CD14-positive monocyte (primary cell): ENCODE measurements around the gene KDM3A. TPM values are rescaled to one million over a fixed set of nuclear protein-coding genes. Genes with fewer than 3 reads are reported as not detected.

Experiments used
- DNase-seq, 3 donors: peaks; one replicate each; pipeline ENCODE4 v3.0.0-alpha.2; 2011 to 2022
- H2AFZ ChIP-seq: 2 replicates; pipeline ENCODE4 v1.6.0; 2012; ENCODE audit warnings: mild to moderate bottlenecking, low read depth, low read length, inconsistent platforms; ENCODE audit not compliant: insufficient read depth, poor library complexity, severe bottlenecking
- H3K27ac ChIP-seq, 2 donors: 1 replicate in 1 of 2; 2 replicates in 1 of 2; pipeline ENCODE4 v1.5.1; 2012 to 2013; ENCODE audit warnings: low read length in 2 of 2, control low read depth in 1 of 2, inconsistent platforms in 1 of 2, low read depth in 1 of 2, mild to moderate bottlenecking in 1 of 2
- H3K27me3 ChIP-seq, 2 donors: one replicate each; pipeline versions ENCODE4 v1.6.0 to v1.6.1; 2011 to 2013; ENCODE audit warnings: low read length in 2 of 2; ENCODE audit not compliant: control insufficient read depth in 2 of 2, insufficient read depth in 2 of 2
- H3K36me3 ChIP-seq, 2 donors: replicated peaks in 1 of 2; 1 replicate in 1 of 2; 2 replicates in 1 of 2; pipeline versions ENCODE4 v1.5.1 to v1.6.1; 2012 to 2013; ENCODE audit warnings: low read length in 2 of 2, control low read depth in 1 of 2, inconsistent platforms in 1 of 2, mild to moderate bottlenecking in 1 of 2; ENCODE audit not compliant: insufficient read depth in 2 of 2, control insufficient read depth in 1 of 2
- H3K4me1 ChIP-seq, 2 donors: 1 replicate in 1 of 2; 2 replicates in 1 of 2; pipeline versions ENCODE4 v1.5.1 to v1.6.1; 2012 to 2013; ENCODE audit warnings: low read length in 2 of 2, control low read depth in 1 of 2, inconsistent platforms in 1 of 2, mild to moderate bottlenecking in 1 of 2, moderate library complexity in 1 of 2; ENCODE audit not compliant: insufficient read depth in 2 of 2, control insufficient read depth in 1 of 2
- H3K4me2 ChIP-seq: replicated peaks from 2 replicates; pipeline ENCODE3; 2012; ENCODE audit warnings: low read length, moderate library complexity, mild to moderate bottlenecking; ENCODE audit not compliant: poor library complexity, severe bottlenecking; ENCODE audit errors: extremely low read depth
- H3K4me3 ChIP-seq, 3 experiments: fragments of 200-600 bp in 1 of 3; sonication (generic) in 1 of 3; replicated peaks in 1 of 3; 1 replicate in 2 of 3; 2 replicates in 1 of 3; pipeline ENCODE4 v1.5.1; 2011 to 2013; ENCODE audit warnings: low read length in 3 of 3, mild to moderate bottlenecking in 3 of 3, control low read depth in 2 of 3, low read depth in 2 of 3, inconsistent platforms in 1 of 3, moderate library complexity in 1 of 3
- H3K79me2 ChIP-seq: 2 replicates; pipeline ENCODE4 v1.6.0; 2012; ENCODE audit warnings: mild to moderate bottlenecking, control low read depth, inconsistent platforms, low read length, moderate library complexity; ENCODE audit not compliant: insufficient read depth
- H3K9ac ChIP-seq: 2 replicates; pipeline ENCODE4 v1.6.0; 2017; ENCODE audit warnings: low read length, mild to moderate bottlenecking; ENCODE audit not compliant: insufficient read depth, poor library complexity, severe bottlenecking
- H3K9me3 ChIP-seq, 2 donors: replicated peaks in 1 of 2; 1 replicate in 1 of 2; 2 replicates in 1 of 2; pipeline versions ENCODE4 v1.5.1 to v1.6.1; 2012 to 2013; ENCODE audit warnings: low read length in 2 of 2, control low read depth in 1 of 2; ENCODE audit not compliant: control insufficient read depth in 1 of 2, insufficient read depth in 1 of 2
- H4K20me1 ChIP-seq: 2 replicates; pipeline ENCODE4 v1.6.0; 2012; ENCODE audit warnings: mild to moderate bottlenecking, low read length, control low read depth, moderate library complexity; ENCODE audit not compliant: insufficient read depth
- H3K27ac Mint-ChIP-seq, 7 donors: one replicate each; pipeline ENCODE4 v1.8.0; 2020; ENCODE audit warnings: mild to moderate bottlenecking in 7 of 7, mixed read lengths in 7 of 7, moderate library complexity in 6 of 7, inconsistent platforms in 2 of 7
- H3K27me3 Mint-ChIP-seq, 3 donors: one replicate each; pipeline ENCODE4 v1.8.0; 2021 to 2022; ENCODE audit warnings: low read depth in 3 of 3, mild to moderate bottlenecking in 3 of 3, mixed read lengths in 3 of 3, moderate library complexity in 3 of 3, inconsistent platforms in 1 of 3
- H3K36me3 Mint-ChIP-seq, 2 donors: one replicate each; pipeline ENCODE4 v1.8.0; 2020; ENCODE audit warnings: mixed read lengths in 2 of 2, inconsistent platforms in 1 of 2, mild to moderate bottlenecking in 1 of 2
- H3K4me1 Mint-ChIP-seq: one replicate; pipeline ENCODE4 v1.8.0; 2020; ENCODE audit warnings: mild to moderate bottlenecking, mixed read lengths
- H3K4me3 Mint-ChIP-seq, 2 donors: one replicate each; pipeline ENCODE4 v1.8.0; 2020; ENCODE audit warnings: mild to moderate bottlenecking in 2 of 2, mixed read lengths in 2 of 2, moderate library complexity in 1 of 2
- H3K9me3 Mint-ChIP-seq, 7 donors: one replicate each; pipeline ENCODE4 v1.8.0; 2020 to 2022; ENCODE audit warnings: mixed read lengths in 7 of 7, mild to moderate bottlenecking in 6 of 7, moderate library complexity in 6 of 7, inconsistent platforms in 2 of 7
- CTCF ChIP-seq: fragments of 200-600 bp; IDR thresholded peaks from one replicate; pipeline ENCODE4 v1.8.0; 2022; ENCODE audit warnings: antibody characterized with exemption, mild to moderate bottlenecking
- WGBS: methylation state at CpG from one replicate; pipeline ENCODE4 v1.1.5; 2013; ENCODE audit warnings: missing lambda C conversion rate; ENCODE audit not compliant: insufficient coverage; 5-methylcytosine and 5-hydroxymethylcytosine counted together
- intact Hi-C, 2 donors: fragments of 100-400 bp; cut with micrococcal nuclease; formaldehyde crosslinking; loops; one replicate each; pipeline versions ENCODE4 v1.15.0 to v1.15.1; 2023
- polyA plus RNA-seq, 3 donors: library from polyadenylated mRNA; depleted of rRNA in 1 of 3; unstranded in 2 of 3; stranded (reverse) in 1 of 3; fragments of 300-500 nt in 2 of 3; fragments of >200 nt in 1 of 3; fragmentation: Illumina TruSeq in 2 of 3; gene quantifications; 1 replicate in 2 of 3; 2 replicates in 1 of 3; pipeline ENCODE4 v1.2.3, GENCODE V29; 2012 to 2021

KDM3A gene
- polyA plus RNA-seq, 3 donors: 3.3 to 21.2 (median 7.4) TPM

DNA sequence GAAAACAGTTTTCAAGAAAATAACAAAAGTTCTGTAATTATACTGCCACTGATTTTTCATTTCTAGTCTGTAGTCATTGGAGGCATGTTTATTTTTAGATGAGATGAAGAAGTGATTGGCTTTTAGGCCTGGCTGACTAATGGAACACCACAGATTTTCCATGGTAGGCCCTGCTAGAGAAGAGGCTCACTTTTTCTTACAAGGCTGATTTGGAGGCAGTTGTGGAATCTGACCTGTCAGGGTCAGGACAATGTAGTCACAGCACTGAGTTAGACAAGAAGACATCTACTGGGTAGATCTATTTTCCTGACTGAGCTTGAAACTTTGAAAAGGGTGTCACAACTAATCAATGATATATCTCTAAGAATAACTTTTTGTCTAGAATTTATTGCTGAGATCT is 43.9 kb downstream of the KDM3A start:
- no peaks in the 10 kb centered on the region for H3K79me2 ChIP-seq
- H3K4me3 Mint-ChIP-seq: no peak overlapping the region
- H3K36me3 Mint-ChIP-seq: peaks cover 92 to 97% of the 10 kb centered on the region in 2 donors
- H3K9me3 Mint-ChIP-seq: no peaks in the 10 kb centered on the region
- H4K20me1 ChIP-seq: no peaks in the 10 kb centered on the region
- no peaks in the 10 kb centered on the region for H3K4me1 Mint-ChIP-seq
- H3K36me3 ChIP-seq: peaks cover 97 to 100% of the 10 kb centered on the region in 2 donors
- H3K4me3 ChIP-seq: no peak overlapping the region
- intact Hi-C loops: no loop called here
- no peak overlapping the region for H2AFZ ChIP-seq
- H3K27ac Mint-ChIP-seq: no peak overlapping the region
- no peak overlapping the region for H3K4me2 ChIP-seq
- H3K27me3 Mint-ChIP-seq: no peaks in the 10 kb centered on the region
- no peaks in the 10 kb centered on the region for H3K4me1 ChIP-seq
- TF ChIP-seq CTCF: no peak
- H3K9ac ChIP-seq: no peak overlapping the region
- DNase-seq: no peak
- no peak overlapping the region for H3K27ac ChIP-seq
- no peaks in the 10 kb centered on the region for H3K9me3 ChIP-seq
- H3K27me3 ChIP-seq: no peaks in the 10 kb centered on the region

- Histone ChIP-seq H4K20me1 (no peaks in the 10 kb centered on the region), H2AFZ (no peak overlapping the region), H3K27ac (no peak overlapping the region), H3K27me3 (no peaks in the 10 kb centered on the region), H3K4me1 (no peaks in the 10 kb centered on the region), H3K4me3 (no peak overlapping the region), H3K79me2 (no peaks in the 10 kb centered on the region), H3K36me3 (peaks cover 97 to 100% of the 10 kb centered on the region in 2 donors), H3K9me3 (no peaks in the 10 kb centered on the region), H3K9ac (no peak overlapping the region), H3K4me2 (no peak overlapping the region)
- Mint-ChIP-seq H3K27me3 (no peaks in the 10 kb centered on the region), H3K36me3 (peaks cover 92 to 96% of the 10 kb centered on the region in 2 donors), H3K4me3 (no peak overlapping the region), H3K4me1 (no peaks in the 10 kb centered on the region), H3K9me3 (no peaks in the 10 kb centered on the region), H3K27ac (peak overlapping the region in 2 of 7 donors; percentile 15 to 45)
- intact Hi-C loops: no loop called here
- no peak for TF ChIP-seq CTCF
- DNase-seq: no peak
- no CpG with 5 or more reads among the region's 3 CpGs for WGBS
Observed at GRCh38 chr2:86485802-86486201, 44.6 kb downstream of the KDM3A start.
